ENCODE measurements around the gene QPRT.

The QPRT gene

GRCh38 chr16:29645694-29646187 lies 33.2 kb upstream of the QPRT start:
- TF ChIP-seq, protein P1, sequence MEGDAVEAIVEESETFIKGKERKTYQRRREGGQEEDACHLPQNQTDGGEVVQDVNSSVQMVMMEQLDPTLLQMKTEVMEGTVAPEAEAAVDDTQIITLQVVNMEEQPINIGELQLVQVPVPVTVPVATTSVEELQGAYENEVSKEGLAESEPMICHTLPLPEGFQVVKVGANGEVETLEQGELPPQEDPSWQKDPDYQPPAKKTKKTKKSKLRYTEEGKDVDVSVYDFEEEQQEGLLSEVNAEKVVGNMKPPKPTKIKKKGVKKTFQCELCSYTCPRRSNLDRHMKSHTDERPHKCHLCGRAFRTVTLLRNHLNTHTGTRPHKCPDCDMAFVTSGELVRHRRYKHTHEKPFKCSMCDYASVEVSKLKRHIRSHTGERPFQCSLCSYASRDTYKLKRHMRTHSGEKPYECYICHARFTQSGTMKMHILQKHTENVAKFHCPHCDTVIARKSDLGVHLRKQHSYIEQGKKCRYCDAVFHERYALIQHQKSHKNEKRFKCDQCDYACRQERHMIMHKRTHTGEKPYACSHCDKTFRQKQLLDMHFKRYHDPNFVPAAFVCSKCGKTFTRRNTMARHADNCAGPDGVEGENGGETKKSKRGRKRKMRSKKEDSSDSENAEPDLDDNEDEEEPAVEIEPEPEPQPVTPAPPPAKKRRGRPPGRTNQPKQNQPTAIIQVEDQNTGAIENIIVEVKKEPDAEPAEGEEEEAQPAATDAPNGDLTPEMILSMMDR (IDR thresholded peaks at IDR 0.05; ENCODE audit: low read depth, low read length): no peak
- no peak for TF ChIP-seq EZH2phosphoT487 (IDR thresholded peaks at IDR 0.05; ENCODE audit: low read depth)
- peaks cover 57% of the 10 kb centered on the region for H3K4me1 ChIP-seq (ENCODE audit: low read length)
- no peaks in the 10 kb centered on the region for H3K36me3 ChIP-seq (replicated peaks; ENCODE audit: low read depth, low read length)
- H4K20me1 ChIP-seq (ENCODE audit: insufficient read depth, low read length): no peaks in the 10 kb centered on the region
- H3K27ac ChIP-seq (ENCODE audit: low read length): peak overlapping the region; percentile 97
- H2AFZ ChIP-seq (ENCODE audit: low read depth, low read length): no peak overlapping the region
- peak overlapping the region; percentile 89 for H3K4me2 ChIP-seq (ENCODE audit: low read length)
- H3K4me3 ChIP-seq (ENCODE audit: low read length): peak overlapping the region; percentile 69
- H3K79me2 ChIP-seq (ENCODE audit: low read length): no peaks in the 10 kb centered on the region
- no peaks in the 10 kb centered on the region for H3K9me3 ChIP-seq (ENCODE audit: insufficient read depth, low read length)
- peak overlapping the region; percentile 80 for H3K9ac ChIP-seq (ENCODE audit: low read length)
- H3K27me3 ChIP-seq (ENCODE audit: low read depth, low read length): no peaks in the 10 kb centered on the region

GRCh38 chr16:29646947-29647346 lies 32.0 kb upstream of the QPRT start:
- H3K27ac ChIP-seq (ENCODE audit: low read length): no peak overlapping the region
- H2AFZ ChIP-seq (ENCODE audit: low read depth, low read length): no peak overlapping the region
- peaks cover 49% of the 10 kb centered on the region for H3K4me1 ChIP-seq (ENCODE audit: low read length)
- H3K9me3 ChIP-seq (ENCODE audit: insufficient read depth, low read length): no peaks in the 10 kb centered on the region
- H4K20me1 ChIP-seq (ENCODE audit: insufficient read depth, low read length): no peaks in the 10 kb centered on the region
- H3K4me2 ChIP-seq (ENCODE audit: low read length): no peak overlapping the region
- no peak overlapping the region for H3K4me3 ChIP-seq (ENCODE audit: low read length)
- no peaks in the 10 kb centered on the region for H3K36me3 ChIP-seq (replicated peaks; ENCODE audit: low read depth, low read length)
- no peak for TF ChIP-seq EZH2phosphoT487 (IDR thresholded peaks at IDR 0.05; ENCODE audit: low read depth)
- TF ChIP-seq, protein P1 (IDR thresholded peaks at IDR 0.05; ENCODE audit: low read depth, low read length): no peak
- no peaks in the 10 kb centered on the region for H3K27me3 ChIP-seq (ENCODE audit: low read depth, low read length)
- no peaks in the 10 kb centered on the region for H3K79me2 ChIP-seq (ENCODE audit: low read length)
- H3K9ac ChIP-seq (ENCODE audit: low read length): no peak overlapping the region

DNA sequence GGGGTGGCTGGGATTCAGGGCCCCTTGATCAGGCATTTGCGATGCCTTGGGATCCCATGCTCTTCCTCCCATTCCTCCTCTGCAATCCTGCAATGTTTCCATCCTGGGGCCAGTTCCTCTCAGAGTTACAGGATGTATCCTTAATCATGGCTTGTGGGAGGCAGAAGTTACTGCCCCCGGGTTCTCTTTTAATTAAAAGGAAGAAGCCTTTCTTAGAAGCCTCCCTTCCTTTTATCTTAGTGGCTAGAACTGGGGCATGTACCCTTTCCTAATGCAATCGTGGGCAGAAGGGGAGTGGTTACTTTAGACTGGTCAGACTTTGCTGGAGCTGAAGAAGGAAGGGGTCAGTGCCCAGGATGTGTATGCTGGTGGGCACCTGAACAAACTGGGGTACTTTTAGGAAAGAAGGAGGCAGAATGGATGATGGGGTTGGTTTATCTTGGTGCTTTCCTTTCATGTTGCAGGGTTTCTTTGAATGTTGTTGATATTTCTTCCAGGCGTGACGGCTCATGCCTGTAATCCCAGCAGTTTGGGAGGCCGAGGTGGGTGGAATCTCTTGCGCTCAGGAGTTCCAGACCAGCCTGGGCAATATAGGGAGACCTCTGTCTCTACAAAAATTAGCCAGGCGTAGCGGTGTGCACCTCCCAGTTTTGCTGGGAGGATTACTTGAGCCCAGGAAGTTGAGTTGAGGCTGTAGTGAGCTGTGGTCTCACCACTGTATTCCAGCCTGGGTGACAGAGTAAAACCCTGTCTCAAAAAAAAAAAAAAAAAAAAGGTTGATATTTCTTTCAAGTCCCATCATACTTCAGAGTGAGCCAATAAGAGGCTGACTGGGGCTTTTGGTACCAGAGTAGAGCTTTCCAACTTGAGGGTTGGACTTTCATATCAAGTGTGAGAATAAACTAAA lies 29.1 kb upstream of the QPRT start:
- no peaks in the 10 kb centered on the region for H3K9me3 ChIP-seq (ENCODE audit: insufficient read depth, low read length)
- H3K36me3 ChIP-seq (replicated peaks; ENCODE audit: low read depth, low read length): no peaks in the 10 kb centered on the region
- no peak overlapping the region for H3K27ac ChIP-seq (ENCODE audit: low read length)
- no peak overlapping the region for H2AFZ ChIP-seq (ENCODE audit: low read depth, low read length)
- H3K4me2 ChIP-seq (ENCODE audit: low read length): no peak overlapping the region
- peaks cover 49% of the 10 kb centered on the region for H3K4me1 ChIP-seq (ENCODE audit: low read length)
- no peaks in the 10 kb centered on the region for H3K79me2 ChIP-seq (ENCODE audit: low read length)
- H3K27me3 ChIP-seq (ENCODE audit: low read depth, low read length): no peaks in the 10 kb centered on the region
- H3K4me3 ChIP-seq (ENCODE audit: low read length): no peak overlapping the region
- H4K20me1 ChIP-seq (ENCODE audit: insufficient read depth, low read length): no peaks in the 10 kb centered on the region
- H3K9ac ChIP-seq (ENCODE audit: low read length): no peak overlapping the region
- TF ChIP-seq, protein P1 (IDR thresholded peaks at IDR 0.05; ENCODE audit: low read depth, low read length): no peak
- TF ChIP-seq EZH2phosphoT487 (IDR thresholded peaks at IDR 0.05; ENCODE audit: low read depth): no peak

- Histone ChIP-seq H4K20me1 (ENCODE audit: insufficient read depth, low read length) (no peaks in the 10 kb centered on the region), H3K4me1 (ENCODE audit: low read length) (peaks cover 43% of the 10 kb centered on the region), H2AFZ (ENCODE audit: low read depth, low read length) (no peak overlapping the region), H3K4me2 (ENCODE audit: low read length) (no peak overlapping the region), H3K79me2 (ENCODE audit: low read length) (no peaks in the 10 kb centered on the region), H3K27ac (ENCODE audit: low read length) (no peak overlapping the region), H3K9ac (ENCODE audit: low read length) (no peak overlapping the region), H3K27me3 (ENCODE audit: low read depth, low read length) (no peaks in the 10 kb centered on the region), H3K36me3 (replicated peaks; ENCODE audit: low read depth, low read length) (no peaks in the 10 kb centered on the region), H3K4me3 (ENCODE audit: low read length) (no peak overlapping the region), H3K9me3 (ENCODE audit: insufficient read depth, low read length) (no peaks in the 10 kb centered on the region)
- TF ChIP-seq EZH2phosphoT487 (IDR thresholded peaks at IDR 0.05; ENCODE audit: low read depth): no peak
- TF ChIP-seq, protein P1 (IDR thresholded peaks at IDR 0.05; ENCODE audit: low read depth, low read length): no peak
Measured at GRCh38 chr16:29650771-29651170, 28.2 kb upstream of the QPRT start.
